Stimulated activated CD8-positive, alpha-beta memory T cell treated with anti-CD3 and anti-CD28 coated beads, Interleukin-7, amount 100 ng/mL, for 48 hours (primary cell): ENCODE measurements around the gene KRT1.
A peak's percentile ranks its signal among the peaks of the same experiment; 100 is the strongest.

Experiments
- DNase-seq, 2 donors: peaks; one replicate each; pipeline ENCODE4 v3.0.0-alpha.2; 2020; ENCODE audit warnings: low read depth in 1 of 2; ENCODE audit errors: extremely low read depth in 1 of 2

Gene KRT1

GRCh38 chr12:52699373-52699772, 19.2 kb upstream of the KRT1 start:
- no peak for DNase-seq

GRCh38 chr12:52698651-52699340, 18.6 kb upstream of the KRT1 start:
- no peak for DNase-seq

DNA sequence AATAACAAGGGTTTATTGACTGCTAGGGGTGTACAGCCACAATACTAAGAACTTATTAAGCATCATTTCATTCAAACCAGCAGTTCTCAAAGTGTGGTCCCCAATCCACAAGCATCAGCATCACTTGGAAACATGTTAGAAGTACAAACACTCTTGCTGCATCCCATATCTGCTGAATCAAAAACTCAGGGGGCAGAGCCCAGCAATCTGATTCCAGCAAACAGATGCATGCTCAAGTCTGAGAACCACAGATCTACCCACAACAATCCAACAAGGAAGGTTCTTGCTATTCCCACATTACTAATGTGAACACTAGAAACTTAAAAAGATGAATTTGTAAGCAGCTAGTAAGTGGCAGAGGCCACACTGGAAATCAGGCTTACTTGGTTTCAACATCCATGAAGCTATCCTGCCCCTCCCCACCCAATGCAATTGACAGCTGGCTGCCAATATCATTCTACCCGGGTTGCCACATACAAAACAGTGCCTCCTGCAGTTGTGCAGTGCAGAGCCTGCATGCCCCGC, 16.9 kb upstream of the KRT1 start:
- no peak for DNase-seq

- DNase-seq = no peak
These were observed 16.4 kb upstream of the KRT1 start for GRCh38 chr12:52696588-52696987.

DNA sequence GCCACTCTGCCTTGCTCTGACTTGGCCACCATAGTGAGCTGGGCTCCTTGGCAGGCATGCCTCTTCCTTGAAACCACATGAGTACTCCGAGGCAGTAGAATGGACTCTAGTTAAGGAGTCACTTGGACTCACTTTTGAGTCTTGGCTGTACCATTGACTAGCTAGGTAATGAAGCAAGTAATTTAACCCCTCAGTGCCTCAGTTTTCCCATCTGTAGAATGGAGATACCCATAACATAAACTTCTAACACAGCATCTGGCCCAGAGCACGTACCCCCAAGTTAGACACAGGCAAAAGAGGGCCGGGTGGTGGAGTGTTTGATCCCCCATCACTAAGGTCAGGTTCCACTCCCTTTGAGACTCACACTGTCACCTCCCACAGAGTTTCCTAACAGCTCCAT, 14.8 kb upstream of the KRT1 start:
- DNase-seq = no peak

DNA sequence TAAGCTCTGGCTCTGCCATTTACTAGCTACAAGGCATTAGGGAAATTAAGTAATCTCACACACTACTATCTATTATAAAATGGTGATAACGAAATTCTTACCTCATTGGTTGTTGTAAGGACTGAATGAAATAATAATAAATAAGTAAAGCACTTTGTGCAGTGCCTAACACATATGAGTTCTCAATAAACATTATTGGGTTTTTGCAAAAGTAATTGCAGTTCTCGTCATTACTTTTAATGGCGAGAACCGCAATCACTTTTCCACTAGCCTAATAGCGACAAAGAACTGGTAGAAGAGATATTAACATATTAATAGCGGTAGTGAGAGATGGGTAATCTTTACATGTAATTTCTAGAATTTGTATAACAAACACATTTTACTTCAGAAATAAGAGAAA, 13.9 kb upstream of the KRT1 start:
- no peak for DNase-seq

- DNase-seq = no peak
These were observed 13.1 kb upstream of the KRT1 start for GRCh38 chr12:52693261-52693660.

DNA sequence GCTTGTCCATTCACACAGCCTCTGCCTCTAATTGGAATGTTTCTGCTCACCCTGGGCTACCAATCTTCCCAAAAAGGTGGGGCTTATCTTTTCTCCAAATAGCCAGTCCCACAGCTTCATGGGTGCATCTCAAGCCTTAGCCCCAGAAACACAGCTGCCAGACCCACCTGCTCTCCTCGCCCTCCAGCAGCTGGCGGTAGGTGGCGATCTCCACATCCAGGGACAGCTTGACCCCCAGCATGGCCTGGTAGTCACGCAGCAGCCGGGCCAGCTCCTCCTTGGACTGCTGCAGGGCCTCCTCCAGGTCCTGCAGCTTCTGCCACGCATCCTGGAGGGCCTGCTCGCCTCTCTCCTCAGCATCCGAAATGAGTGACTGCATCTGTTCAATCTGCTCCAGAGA, 12.0 kb upstream of the KRT1 start:
- DNase-seq = no peak

DNA sequence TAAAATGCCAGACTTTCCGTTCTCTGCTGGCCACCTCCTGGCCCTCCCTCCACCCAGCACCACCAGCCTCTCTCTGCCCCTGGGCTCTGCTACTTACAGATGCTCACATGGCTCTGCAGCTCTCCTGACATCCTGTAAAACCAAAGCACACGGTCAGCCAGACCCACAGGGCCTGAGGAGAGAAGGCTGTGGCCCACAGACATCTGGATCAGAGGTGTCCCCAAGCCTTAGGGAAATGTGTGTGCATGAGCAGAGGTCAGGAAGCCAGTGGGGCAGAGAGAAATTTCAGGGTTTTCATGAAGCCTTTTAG, 11.6 kb upstream of the KRT1 start:
- DNase-seq = no peak

- peak in 1 of 2 donors; percentile 11 for DNase-seq
These were observed 11.1 kb upstream of the KRT1 start for GRCh38 chr12:52691076-52691840.

- no peak for DNase-seq
These were observed 10.3 kb upstream of the KRT1 start for GRCh38 chr12:52690351-52691075.

DNA sequence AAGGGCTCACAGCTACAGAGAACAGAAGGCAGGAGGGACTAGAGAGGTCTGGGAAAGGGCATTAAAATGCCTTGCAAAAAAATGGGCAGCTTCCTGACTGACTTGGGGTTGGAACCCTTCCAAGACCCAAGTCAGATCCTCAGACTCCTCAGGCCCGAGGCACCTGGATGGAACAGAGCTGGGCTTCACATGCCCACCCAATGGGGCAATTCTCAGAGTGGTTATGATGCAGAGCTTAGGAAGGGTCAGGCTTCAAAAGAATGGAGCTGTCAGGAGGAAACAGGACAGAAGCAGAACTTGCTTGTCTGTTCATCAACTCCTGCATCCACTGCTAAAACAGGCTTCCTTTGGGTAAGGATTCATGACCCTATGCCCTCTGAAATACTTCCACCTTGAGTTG, 9.7 kb upstream of the KRT1 start:
- DNase-seq = no peak

- no peak for DNase-seq
These were observed 9.0 kb upstream of the KRT1 start for GRCh38 chr12:52689239-52689638.

DNA sequence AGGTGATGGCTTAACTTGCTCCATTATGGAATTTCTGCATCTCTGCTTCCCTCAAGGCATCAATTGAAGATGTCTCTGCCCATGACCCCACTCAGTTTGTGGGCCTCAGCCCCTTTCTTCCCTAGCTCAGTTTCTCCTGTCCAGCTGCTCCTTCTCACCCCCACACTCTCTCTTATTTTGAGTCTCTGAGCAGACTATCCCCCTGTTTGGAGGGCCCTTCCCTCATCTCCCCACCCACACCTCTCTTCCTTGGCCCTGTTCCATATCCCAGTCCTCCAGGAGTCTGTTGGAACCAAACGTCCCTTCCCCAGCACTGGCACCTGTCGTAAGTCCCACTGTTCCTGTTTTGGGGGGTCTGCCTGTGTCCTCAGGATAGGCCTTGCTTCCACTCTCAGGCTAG, 8.3 kb upstream of the KRT1 start:
- DNase-seq = no peak

DNA sequence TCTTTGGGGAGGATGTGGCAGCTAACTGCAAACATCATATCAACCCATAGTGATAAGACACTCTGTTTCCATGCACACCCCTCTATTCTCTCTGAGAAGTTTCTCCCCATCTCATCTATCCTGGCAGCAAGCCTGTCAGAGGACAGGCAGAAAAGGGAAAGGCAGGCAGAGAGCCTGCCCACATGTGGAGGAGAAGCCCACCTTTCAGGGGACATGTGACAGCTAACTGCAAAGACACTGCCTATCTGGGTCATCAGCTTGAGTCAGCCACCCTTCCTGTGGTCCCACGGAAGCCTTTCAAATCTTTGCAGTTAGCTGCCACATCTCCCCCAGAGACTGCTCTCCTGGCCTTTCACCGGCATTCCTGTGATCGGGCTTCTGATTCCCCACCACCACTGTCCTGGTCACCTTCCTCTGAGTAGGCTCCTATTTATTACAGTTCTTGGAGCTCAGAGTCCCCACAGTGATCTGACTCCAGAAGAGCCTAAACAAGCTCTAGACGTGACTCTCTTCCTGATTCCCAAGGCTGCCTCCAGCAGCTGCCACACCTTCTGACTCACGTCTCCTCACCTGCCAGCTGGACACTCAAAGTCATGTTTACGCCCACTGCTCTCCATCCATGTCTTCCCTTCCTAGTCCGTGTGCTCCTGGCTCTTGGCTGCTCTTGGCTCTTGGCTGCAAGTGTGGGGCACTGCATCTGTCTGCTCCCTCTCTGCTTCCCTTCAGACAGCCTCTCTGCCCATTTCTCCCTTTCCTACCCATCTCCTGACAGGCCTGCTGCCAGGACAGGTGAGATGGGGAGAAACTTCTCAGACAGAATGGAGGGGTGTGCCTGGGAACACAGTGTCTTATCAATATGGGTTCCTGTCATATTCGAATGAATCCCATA, 7.5 kb upstream of the KRT1 start:
- DNase-seq = no peak

GRCh38 chr12:52686756-52687487, 6.7 kb upstream of the KRT1 start:
- DNase-seq = no peak

GRCh38 chr12:52686063-52686462, 5.9 kb upstream of the KRT1 start:
- DNase-seq = no peak

DNA sequence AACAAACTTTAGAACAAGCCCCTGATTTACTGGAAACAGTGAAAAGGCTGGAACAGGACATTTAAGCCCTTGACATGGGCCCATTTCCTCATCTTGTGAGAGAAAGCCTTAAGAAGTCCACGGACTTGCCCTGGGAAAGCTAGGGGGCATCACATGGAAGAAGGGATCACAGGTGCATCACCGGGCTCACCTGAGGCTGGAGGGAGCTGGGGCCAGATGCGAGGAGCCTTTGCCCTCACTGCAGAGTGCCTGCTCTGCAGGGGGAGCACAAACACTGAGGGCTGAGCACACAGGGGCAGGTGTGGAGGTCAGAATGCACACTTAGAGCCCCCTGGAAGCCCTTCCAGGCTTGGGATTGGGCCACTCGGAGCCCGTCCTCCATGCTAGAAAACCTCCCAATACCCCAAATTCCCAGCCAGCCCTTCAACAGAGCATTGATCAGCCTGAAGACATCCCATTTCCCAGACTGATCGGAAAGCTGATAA, 5.2 kb upstream of the KRT1 start:
- DNase-seq = no peak

DNA sequence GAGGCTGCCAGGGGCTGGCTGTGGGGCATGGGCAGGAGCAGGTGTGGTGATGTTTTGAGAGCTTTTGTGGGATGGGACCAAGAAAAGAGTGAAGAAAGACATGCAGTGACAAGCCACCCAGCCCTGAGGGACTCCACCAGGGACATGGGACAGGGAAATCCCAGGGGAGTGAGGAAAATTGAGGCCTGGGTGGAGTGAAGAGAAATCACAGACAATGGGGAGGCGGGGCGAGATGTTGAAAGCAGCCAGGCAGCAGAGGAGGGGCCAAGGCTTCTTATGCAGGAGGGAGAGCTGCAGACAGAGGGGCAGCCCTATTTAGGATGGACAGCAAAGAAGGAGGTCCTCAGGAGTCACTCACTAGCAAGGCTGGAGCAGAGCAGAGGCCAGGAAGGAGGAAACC, 4.2 kb upstream of the KRT1 start:
- DNase-seq = no peak
